Glutamatergic neuron (in vitro differentiated cells): Measurements from ENCODE around the gene UBAC2. TPM values are rescaled to one million over a fixed set of nuclear protein-coding genes. Genes with fewer than 3 reads are reported as not detected.
"Not testable (repeated sequence)": the region's sequence is repeated elsewhere in the genome, so short reads cannot be mapped to it uniquely, and the experiment has no call there.

Experiments used
- DNase-seq: peaks from one replicate; pipeline ENCODE4 v3.0.0; 2022
- H3K27ac Mint-ChIP-seq: one replicate; pipeline ENCODE4 v1.8.0; 2020; ENCODE audit warnings: mild to moderate bottlenecking, mixed read lengths, inconsistent platforms; ENCODE audit not compliant: unreplicated experiment
- H3K27me3 Mint-ChIP-seq: one replicate; pipeline ENCODE4 v1.8.0; 2020; ENCODE audit warnings: mild to moderate bottlenecking, moderate library complexity, mixed read lengths, inconsistent platforms; ENCODE audit not compliant: unreplicated experiment
- H3K36me3 Mint-ChIP-seq: one replicate; pipeline ENCODE4 v1.8.0; 2020; ENCODE audit warnings: mild to moderate bottlenecking, mixed read lengths, inconsistent platforms; ENCODE audit not compliant: unreplicated experiment
- H3K4me1 Mint-ChIP-seq: one replicate; pipeline ENCODE4 v1.8.0; 2020; ENCODE audit warnings: mild to moderate bottlenecking, low read depth, mixed read lengths, inconsistent platforms; ENCODE audit not compliant: unreplicated experiment
- H3K4me3 Mint-ChIP-seq: one replicate; pipeline ENCODE4 v1.8.0; 2020; ENCODE audit warnings: mild to moderate bottlenecking, mixed read lengths, inconsistent platforms; ENCODE audit not compliant: unreplicated experiment
- H3K9me3 Mint-ChIP-seq: one replicate; pipeline ENCODE4 v1.8.0; 2020; ENCODE audit warnings: mild to moderate bottlenecking, moderate library complexity, mixed read lengths, inconsistent platforms; ENCODE audit not compliant: unreplicated experiment
- CTCF ChIP-seq: fragments of 200-600 bp; sonication (generic); IDR thresholded peaks from one replicate; pipeline ENCODE4 v1.5.0; 2021; ENCODE audit not compliant: partially characterized antibody, unreplicated experiment
- total RNA-seq: library from RNA; stranded (reverse); fragmentation: NEBNext Ultra II Directional; extraction: Animal tissue kit (Norgen Biotek cat#: 25700); gene quantifications from one replicate; pipeline ENCODE4 v1.2.1, GENCODE V29; 2021; ENCODE audit not compliant: unreplicated experiment

UBAC2 gene
- total RNA-seq, 1 donor from 2014 or later, result 33.3 TPM

GRCh38 chr13:99389520-99390304 is 189.1 kb downstream of the UBAC2 start:
- no peak for TF ChIP-seq CTCF
- no peaks in the 10 kb centered on the region for H3K36me3 Mint-ChIP-seq
- DNase-seq, result no peak
- no peak overlapping the region for H3K4me3 Mint-ChIP-seq
- no peak overlapping the region for H3K27ac Mint-ChIP-seq
- peaks cover 4% of the 10 kb centered on the region for H3K27me3 Mint-ChIP-seq
- H3K4me1 Mint-ChIP-seq, result no peaks in the 10 kb centered on the region
- peaks cover 3% of the 10 kb centered on the region for H3K9me3 Mint-ChIP-seq

GRCh38 chr13:99390601-99391000 is 189.9 kb downstream of the UBAC2 start:
- TF ChIP-seq CTCF, result no peak
- Mint-ChIP-seq H3K27me3 (peaks cover 4% of the 10 kb centered on the region), H3K27ac (no peak overlapping the region)

GRCh38 chr13:99391781-99392469 is 191.3 kb downstream of the UBAC2 start:
- no peak overlapping the region for H3K27ac Mint-ChIP-seq
- no peak for DNase-seq
- H3K9me3 Mint-ChIP-seq, result peaks cover 3% of the 10 kb centered on the region
- no peaks in the 10 kb centered on the region for H3K36me3 Mint-ChIP-seq
- no peak for TF ChIP-seq CTCF
- H3K27me3 Mint-ChIP-seq, result peaks cover 4% of the 10 kb centered on the region
- H3K4me1 Mint-ChIP-seq, result no peaks in the 10 kb centered on the region
- no peak overlapping the region for H3K4me3 Mint-ChIP-seq

More at GRCh38 chr13:99390601-99391000, 189.9 kb downstream of the UBAC2 start:
- Mint-ChIP-seq H3K36me3 (no peaks in the 10 kb centered on the region), H3K9me3 (peaks cover 3% of the 10 kb centered on the region), H3K4me3 (no peak overlapping the region), H3K4me1 (no peaks in the 10 kb centered on the region)
- DNase-seq, result no peak

- no peak for TF ChIP-seq CTCF
- peaks cover 4% of the 10 kb centered on the region for H3K27me3 Mint-ChIP-seq
- no peaks in the 10 kb centered on the region for H3K36me3 Mint-ChIP-seq
- no peak for DNase-seq
- H3K27ac Mint-ChIP-seq, result no peak overlapping the region
- H3K9me3 Mint-ChIP-seq, result peaks cover 3% of the 10 kb centered on the region
- no peak overlapping the region for H3K4me3 Mint-ChIP-seq
- no peaks in the 10 kb centered on the region for H3K4me1 Mint-ChIP-seq
Observed at GRCh38 chr13:99392470-99393135, 191.9 kb downstream of the UBAC2 start.

GRCh38 chr13:99393391-99393790 is 192.7 kb downstream of the UBAC2 start:
- DNase-seq, H3K36me3 Mint-ChIP-seq, H3K27ac Mint-ChIP-seq, H3K27me3 Mint-ChIP-seq, H3K4me3 Mint-ChIP-seq, H3K9me3 Mint-ChIP-seq, H3K4me1 Mint-ChIP-seq: not testable (repeated sequence)
